GM13976 (cell line): Measurements from ENCODE around the gene PRR19.

Experiments used
- DNase-seq: peaks from one replicate; pipeline ENCODE4 v3.0.0; 2012; ENCODE audit warnings: low spot score
- in situ Hi-C: fragments of 300-500 bp; cut with MboI; formaldehyde crosslinking; loops from one replicate; pipeline ENCODE4 v1.12.0; 2022; ENCODE audit warnings: low sequenced_read_pairs, mixed read lengths, inconsistent platforms; ENCODE audit not compliant: unreplicated experiment
- TF ChIP-seq, protein P1 (sequence below): IDR thresholded peaks from 2 replicates; pipeline ENCODE4 v1.5.1; 2012; ENCODE audit warnings: borderline replicate concordance, mild to moderate bottlenecking; ENCODE audit not compliant: insufficient read depth; ENCODE audit errors: extremely low read depth, missing control alignments, control extremely low read depth

PRR19 gene

GRCh38 chr19:42292963-42293362, 9.0 kb upstream of the PRR19 start:
- TF ChIP-seq, protein P1, sequence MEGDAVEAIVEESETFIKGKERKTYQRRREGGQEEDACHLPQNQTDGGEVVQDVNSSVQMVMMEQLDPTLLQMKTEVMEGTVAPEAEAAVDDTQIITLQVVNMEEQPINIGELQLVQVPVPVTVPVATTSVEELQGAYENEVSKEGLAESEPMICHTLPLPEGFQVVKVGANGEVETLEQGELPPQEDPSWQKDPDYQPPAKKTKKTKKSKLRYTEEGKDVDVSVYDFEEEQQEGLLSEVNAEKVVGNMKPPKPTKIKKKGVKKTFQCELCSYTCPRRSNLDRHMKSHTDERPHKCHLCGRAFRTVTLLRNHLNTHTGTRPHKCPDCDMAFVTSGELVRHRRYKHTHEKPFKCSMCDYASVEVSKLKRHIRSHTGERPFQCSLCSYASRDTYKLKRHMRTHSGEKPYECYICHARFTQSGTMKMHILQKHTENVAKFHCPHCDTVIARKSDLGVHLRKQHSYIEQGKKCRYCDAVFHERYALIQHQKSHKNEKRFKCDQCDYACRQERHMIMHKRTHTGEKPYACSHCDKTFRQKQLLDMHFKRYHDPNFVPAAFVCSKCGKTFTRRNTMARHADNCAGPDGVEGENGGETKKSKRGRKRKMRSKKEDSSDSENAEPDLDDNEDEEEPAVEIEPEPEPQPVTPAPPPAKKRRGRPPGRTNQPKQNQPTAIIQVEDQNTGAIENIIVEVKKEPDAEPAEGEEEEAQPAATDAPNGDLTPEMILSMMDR: no peak
- no peak for DNase-seq
- in situ Hi-C loops: no loop called here

- in situ Hi-C loops: no loop called here
- no peak for DNase-seq
- TF ChIP-seq, protein P1: no peak
Measured at GRCh38 chr19:42293540-42293939, 8.4 kb upstream of the PRR19 start.

GRCh38 chr19:42293948-42294347, 8.0 kb upstream of the PRR19 start:
- in situ Hi-C loops: no loop called here
- TF ChIP-seq, protein P1: no peak

GRCh38 chr19:42294471-42295137, 7.3 kb upstream of the PRR19 start:
- DNase-seq: no peak
- in situ Hi-C loops: no loop called here
- TF ChIP-seq, protein P1: no peak

More at GRCh38 chr19:42293948-42294347, 8.0 kb upstream of the PRR19 start:
- no peak for DNase-seq

GRCh38 chr19:42295342-42295741, 6.6 kb upstream of the PRR19 start:
- in situ Hi-C loops: no loop called here
- DNase-seq: no peak
- TF ChIP-seq, protein P1: no peak

DNA sequence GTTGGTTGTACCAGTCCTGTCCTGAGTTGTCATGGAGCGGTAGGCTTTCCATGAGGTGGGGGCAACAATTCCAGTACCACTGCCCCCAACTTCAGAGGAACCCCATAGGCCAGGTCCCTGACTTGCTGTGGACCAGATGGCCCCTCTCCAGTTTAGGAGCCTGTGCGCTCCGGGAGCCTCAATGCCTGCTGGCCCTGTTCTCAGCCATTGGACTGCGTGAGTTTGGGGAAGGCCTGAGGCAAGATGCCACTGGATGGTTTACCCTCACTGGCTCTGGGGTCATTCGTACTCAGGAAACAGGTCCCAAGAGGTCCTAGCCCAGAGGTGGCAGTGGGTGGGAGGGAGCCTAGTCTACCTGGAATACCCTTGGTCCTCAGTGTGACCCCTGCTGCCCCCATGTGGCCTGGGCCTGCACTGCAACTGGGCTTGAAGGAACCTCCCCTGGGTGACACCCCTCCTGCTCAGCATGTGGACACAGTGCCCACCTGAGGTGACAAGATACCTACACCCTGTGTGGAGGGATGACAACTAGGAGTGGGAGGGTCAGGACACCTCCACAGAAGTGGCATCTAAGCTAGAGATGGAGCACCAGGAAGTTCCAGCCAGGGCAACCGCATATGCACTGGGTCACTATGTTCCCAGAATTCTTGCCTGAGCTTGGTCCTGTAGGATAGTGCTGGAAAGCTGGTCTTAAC, 6.0 kb upstream of the PRR19 start:
- TF ChIP-seq, protein P1: peak; percentile 97
- in situ Hi-C loops: no loop called here

More for the DNA sequence above, 6.0 kb upstream of the PRR19 start:
- peak; percentile 87 for DNase-seq
